Measurements from ENCODE around the gene MED16.
A peak's percentile ranks its signal among the peaks of the same experiment; 100 is the strongest.

The MED16 gene

GRCh38 chr19:927780-928401 lies 34.9 kb upstream of the MED16 start:
- DNase-seq (ENCODE audit: low read depth, low spot score) = no peak

- no peak for DNase-seq (ENCODE audit: low read depth, low spot score)
These were observed 34.4 kb upstream of the MED16 start for GRCh38 chr19:927351-927779.

- no peak for DNase-seq (ENCODE audit: low read depth, low spot score)
These were observed 33.8 kb upstream of the MED16 start for GRCh38 chr19:926589-927350.

- DNase-seq (ENCODE audit: low read depth, low spot score) = no peak
These were observed 33.3 kb upstream of the MED16 start for GRCh38 chr19:926323-926588.

- peak; percentile 56 for DNase-seq (ENCODE audit: low read depth, low spot score)
These were observed 32.7 kb upstream of the MED16 start, which contains the start of gene ARID3A for GRCh38 chr19:925526-926322. Gene ARID3A (plus strand): TSS chr19:926035. CDS start chr19:929529, 3,494 bp downstream.

GRCh38 chr19:925087-925525 lies 32.1 kb upstream of the MED16 start:
- peak; percentile 41 for DNase-seq (ENCODE audit: low read depth, low spot score)

- no peak for DNase-seq (ENCODE audit: low read depth, low spot score)
These were observed 31.6 kb upstream of the MED16 start for GRCh38 chr19:924553-925086.

GRCh38 chr19:920051-920864 lies 27.3 kb upstream of the MED16 start:
- no peak for DNase-seq (ENCODE audit: low read depth, low spot score)

- DNase-seq (ENCODE audit: low read depth, low spot score) = no peak
These were observed 26.4 kb upstream of the MED16 start for GRCh38 chr19:919199-920050.

GRCh38 chr19:918481-919198 lies 25.7 kb upstream of the MED16 start:
- no peak for DNase-seq (ENCODE audit: low read depth, low spot score)

- DNase-seq (ENCODE audit: low read depth, low spot score) = no peak
These were observed 25.1 kb upstream of the MED16 start for GRCh38 chr19:918152-918437.

- no peak for DNase-seq (ENCODE audit: low read depth, low spot score)
These were observed 24.6 kb upstream of the MED16 start, which contains the start of gene KISS1R for GRCh38 chr19:917323-918151. Gene KISS1R (plus strand): TSS chr19:917333. CDS start chr19:917503, 170 bp downstream.

- DNase-seq (ENCODE audit: low read depth, low spot score) = no peak
These were observed 23.8 kb upstream of the MED16 start for GRCh38 chr19:916645-917322.

GRCh38 chr19:913080-913748 lies 20.2 kb upstream of the MED16 start, which contains the start of gene R3HDM4:
Gene R3HDM4 (minus strand): TSS chr19:913219. CDS start chr19:913157, 62 bp downstream.
- peak; percentile 59 for DNase-seq (ENCODE audit: low read depth, low spot score)

GRCh38 chr19:912181-913079 lies 19.4 kb upstream of the MED16 start:
- DNase-seq (ENCODE audit: low read depth, low spot score) = no peak

- DNase-seq (ENCODE audit: low read depth, low spot score) = no peak
These were observed 18.4 kb upstream of the MED16 start for GRCh38 chr19:911197-912033.
